Measurements from ENCODE around the gene HPCAL1. TPM values are rescaled to one million over a fixed set of nuclear protein-coding genes. Genes with fewer than 3 reads are reported as not detected.
A peak's percentile ranks its signal among the peaks of the same experiment; 100 is the strongest.

HPCAL1 gene
- total and polyA plus RNA-seq, 9 donors: 18.8 to 51.0 (median 30.1) TPM

DNA sequence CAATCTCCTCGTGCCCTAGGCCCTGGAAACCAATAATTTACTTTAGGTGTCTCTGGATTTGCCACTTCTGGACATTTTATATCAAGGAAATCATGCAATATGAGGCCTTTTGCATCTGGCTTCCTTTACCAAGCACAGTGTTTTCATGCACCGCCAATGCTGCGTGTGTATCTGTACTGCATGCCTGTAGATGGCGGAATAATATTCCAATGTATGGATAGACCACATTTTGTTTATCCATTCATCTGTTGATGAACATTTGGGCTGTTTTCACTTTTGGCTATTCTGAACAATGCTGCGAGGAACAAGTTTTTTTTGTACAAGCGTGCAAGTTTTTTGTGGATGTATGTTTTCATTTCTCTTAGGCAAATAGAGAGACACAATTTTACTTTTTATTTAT, 18.9 kb downstream of the HPCAL1 start:
- Histone ChIP-seq H3K27ac (ENCODE audit: low read length) (no peak overlapping the region), H3K36me3 (ENCODE audit: control insufficient read depth, insufficient read depth, low read length) (no peaks in the 10 kb centered on the region), H3K4me3 (ENCODE audit: low read length) (no peak overlapping the region), H3K4me1 (ENCODE audit: control insufficient read depth, insufficient read depth, low read length) (peaks cover 12% of the 10 kb centered on the region), H3K27me3 (ENCODE audit: control insufficient read depth, insufficient read depth, low read length) (no peaks in the 10 kb centered on the region), H3K9me3 (replicated peaks; ENCODE audit: control insufficient read depth, low read depth, low read length) (peaks cover 2% of the 10 kb centered on the region)
- DNase-seq: no peak
- 100% methylated on average over 1 of the region's 6 CpGs for WGBS (ENCODE audit: insufficient coverage)

- DNase-seq: no peak
- 95% methylated on average over 4 of the region's 4 CpGs for WGBS (ENCODE audit: insufficient coverage)
- Histone ChIP-seq H3K27ac (ENCODE audit: low read length) (no peak overlapping the region), H3K36me3 (ENCODE audit: control insufficient read depth, insufficient read depth, low read length) (no peaks in the 10 kb centered on the region), H3K9me3 (replicated peaks; ENCODE audit: control insufficient read depth, low read depth, low read length) (peaks cover 2% of the 10 kb centered on the region), H3K4me1 (ENCODE audit: control insufficient read depth, insufficient read depth, low read length) (peaks cover 19% of the 10 kb centered on the region), H3K4me3 (ENCODE audit: low read length) (no peak overlapping the region), H3K27me3 (ENCODE audit: control insufficient read depth, insufficient read depth, low read length) (no peaks in the 10 kb centered on the region)
These were observed 19.8 kb downstream of the HPCAL1 start for GRCh38 chr2:10322481-10322880.

- H3K9me3 ChIP-seq (replicated peaks; ENCODE audit: control insufficient read depth, low read depth, low read length): peaks cover 2% of the 10 kb centered on the region
- no peaks in the 10 kb centered on the region for H3K27me3 ChIP-seq (ENCODE audit: control insufficient read depth, insufficient read depth, low read length)
- no peak for DNase-seq
- no peak overlapping the region for H3K27ac ChIP-seq (ENCODE audit: low read length)
- H3K36me3 ChIP-seq (ENCODE audit: control insufficient read depth, insufficient read depth, low read length): no peaks in the 10 kb centered on the region
- 94% methylated on average over 13 of the region's 13 CpGs for WGBS (ENCODE audit: insufficient coverage)
- no peak overlapping the region for H3K4me3 ChIP-seq (ENCODE audit: low read length)
- H3K4me1 ChIP-seq (ENCODE audit: control insufficient read depth, insufficient read depth, low read length): peaks cover 21% of the 10 kb centered on the region
These were observed 20.3 kb downstream of the HPCAL1 start for GRCh38 chr2:10322973-10323372.

DNA sequence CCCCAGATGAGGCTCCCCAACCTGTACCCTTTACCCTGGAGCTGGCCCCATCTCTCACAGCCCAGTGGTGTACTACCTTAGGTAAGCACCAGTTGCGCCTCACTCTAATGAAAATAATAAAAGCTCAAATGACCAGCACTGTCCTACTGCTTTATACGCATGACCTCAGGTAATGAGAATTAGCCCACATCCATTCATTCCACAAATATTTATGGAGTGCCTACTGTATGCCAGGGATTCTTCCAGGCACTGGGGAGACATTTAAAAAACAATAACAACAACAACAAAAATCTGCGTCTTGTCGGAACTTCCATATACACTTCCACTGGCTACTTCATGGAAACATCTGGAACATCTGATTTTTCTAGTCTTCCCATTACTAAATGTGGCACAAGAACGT, 20.8 kb downstream of the HPCAL1 start:
- Histone ChIP-seq H3K4me1 (ENCODE audit: control insufficient read depth, insufficient read depth, low read length) (peaks cover 23% of the 10 kb centered on the region), H3K36me3 (ENCODE audit: control insufficient read depth, insufficient read depth, low read length) (no peaks in the 10 kb centered on the region), H3K27me3 (ENCODE audit: control insufficient read depth, insufficient read depth, low read length) (no peaks in the 10 kb centered on the region), H3K27ac (ENCODE audit: low read length) (no peak overlapping the region), H3K9me3 (replicated peaks; ENCODE audit: control insufficient read depth, low read depth, low read length) (peaks cover 2% of the 10 kb centered on the region), H3K4me3 (ENCODE audit: low read length) (no peak overlapping the region)
- 100% methylated on average over 2 of the region's 5 CpGs for WGBS (ENCODE audit: insufficient coverage)
- DNase-seq: no peak

DNA sequence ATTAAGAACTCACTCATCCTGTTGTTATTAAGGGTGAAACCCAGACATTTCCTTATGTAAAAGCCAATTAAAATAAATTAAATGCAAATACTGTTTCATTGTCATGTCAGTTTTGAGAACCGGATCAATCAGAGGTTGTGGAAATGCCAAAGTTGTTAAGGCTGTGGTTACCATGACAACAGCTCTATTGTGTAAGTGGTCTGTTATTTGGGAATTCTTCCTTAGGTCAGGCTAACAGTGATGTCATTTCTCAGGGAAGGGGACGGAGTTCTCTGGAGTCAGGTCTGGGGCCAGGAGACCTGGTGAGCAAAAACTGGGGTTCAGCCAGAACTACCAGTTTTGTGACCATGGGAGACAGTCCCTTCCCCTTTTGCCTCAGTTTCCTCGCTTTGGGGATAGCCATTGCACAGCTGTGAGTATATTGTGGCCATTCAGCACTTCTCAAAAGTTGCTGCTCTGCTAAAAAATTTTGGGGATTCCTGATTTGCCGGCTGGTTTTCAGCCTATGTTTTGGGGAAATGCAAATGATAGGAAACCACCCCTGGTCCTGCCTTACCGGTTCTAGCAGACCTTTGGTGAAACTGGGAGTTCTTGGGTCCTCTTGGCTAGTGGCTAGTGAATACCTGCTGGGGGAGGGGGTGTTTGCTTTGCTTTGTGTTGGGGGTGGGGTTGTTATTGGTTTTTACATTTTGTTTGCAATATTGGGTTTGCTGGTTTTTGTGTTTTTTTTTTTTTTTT, 21.6 kb downstream of the HPCAL1 start:
- Histone ChIP-seq H3K4me1 (ENCODE audit: control insufficient read depth, insufficient read depth, low read length) (peaks cover 23% of the 10 kb centered on the region), H3K27me3 (ENCODE audit: control insufficient read depth, insufficient read depth, low read length) (no peaks in the 10 kb centered on the region), H3K27ac (ENCODE audit: low read length) (no peak overlapping the region), H3K36me3 (ENCODE audit: control insufficient read depth, insufficient read depth, low read length) (no peaks in the 10 kb centered on the region), H3K4me3 (ENCODE audit: low read length) (no peak overlapping the region), H3K9me3 (replicated peaks; ENCODE audit: control insufficient read depth, low read depth, low read length) (peaks cover 2% of the 10 kb centered on the region)
- 40% methylated on average over 4 of the region's 5 CpGs for WGBS (ENCODE audit: insufficient coverage)
- DNase-seq: peak; percentile 37

DNA sequence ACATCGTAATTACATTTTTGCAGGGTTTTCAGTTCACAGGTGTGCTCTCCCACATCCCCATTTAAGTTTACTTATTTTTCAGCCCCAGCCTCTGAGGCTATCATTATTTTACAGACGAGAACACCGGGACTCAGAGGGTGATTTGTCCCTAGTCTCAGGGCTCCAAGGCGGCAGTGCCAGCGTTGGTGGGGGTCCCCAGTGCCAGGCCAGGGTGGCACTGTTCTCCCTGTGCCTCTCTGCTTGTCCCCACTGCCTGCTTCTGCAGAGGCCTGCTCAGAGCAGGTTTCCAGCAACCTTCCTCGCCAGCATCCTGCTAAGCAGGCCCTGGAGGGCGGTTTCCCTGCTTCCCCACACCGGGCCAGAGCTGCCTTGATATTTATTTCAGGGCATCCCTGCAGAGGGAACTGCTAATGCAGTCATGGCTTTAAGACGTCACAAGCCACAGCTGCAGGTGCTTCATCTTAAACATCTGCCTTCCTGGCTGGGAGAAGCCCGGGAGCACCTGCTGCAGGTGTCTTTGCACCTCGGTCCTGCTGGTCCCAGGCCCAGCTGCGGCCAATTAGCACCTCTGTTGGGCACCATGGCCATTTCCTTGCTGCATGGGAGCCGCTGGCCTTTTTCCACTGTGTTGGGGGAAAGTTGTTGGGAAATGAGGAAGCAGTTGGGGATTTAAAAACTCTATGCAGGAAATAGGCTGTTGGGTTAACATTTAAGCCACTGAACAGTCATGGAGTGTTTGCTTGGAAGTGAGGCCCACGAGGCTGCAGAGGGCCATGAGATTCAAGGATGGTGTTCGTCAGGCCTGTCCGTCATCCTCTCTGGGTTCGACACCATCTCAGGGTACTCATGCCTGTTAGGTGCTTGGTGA, 22.8 kb downstream of the HPCAL1 start:
- Histone ChIP-seq H3K36me3 (ENCODE audit: control insufficient read depth, insufficient read depth, low read length) (no peaks in the 10 kb centered on the region), H3K4me1 (ENCODE audit: control insufficient read depth, insufficient read depth, low read length) (peaks cover 35% of the 10 kb centered on the region), H3K27ac (ENCODE audit: low read length) (no peak overlapping the region), H3K4me3 (ENCODE audit: low read length) (no peak overlapping the region), H3K9me3 (replicated peaks; ENCODE audit: control insufficient read depth, low read depth, low read length) (peaks cover 2% of the 10 kb centered on the region), H3K27me3 (ENCODE audit: control insufficient read depth, insufficient read depth, low read length) (peaks cover 4% of the 10 kb centered on the region)
- WGBS (ENCODE audit: insufficient coverage): 57% methylated on average over 17 of the region's 17 CpGs
- no peak for DNase-seq

DNA sequence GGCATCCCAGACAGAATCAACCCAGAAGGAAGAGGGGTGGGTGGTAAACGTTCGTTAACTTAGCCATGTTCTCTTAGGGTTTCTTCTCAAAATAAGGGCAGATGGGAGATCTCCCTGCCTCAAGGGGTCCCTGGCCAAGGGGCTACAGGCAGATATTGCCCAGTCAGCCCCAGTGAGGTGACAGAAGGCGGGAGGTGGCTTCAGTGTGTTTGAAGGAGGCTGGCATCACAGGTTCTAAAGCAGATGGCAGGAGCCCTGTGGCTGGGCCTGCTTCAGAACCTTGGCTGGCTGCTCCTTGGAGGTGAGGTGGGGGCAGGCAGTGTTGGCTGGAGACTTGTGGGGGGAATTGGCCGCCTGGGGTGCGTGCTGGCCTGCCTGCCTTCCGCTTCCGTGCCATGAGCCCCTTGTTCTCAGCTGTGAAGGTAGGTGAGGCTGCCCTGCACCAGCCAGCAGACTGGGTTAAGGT, 23.5 kb downstream of the HPCAL1 start:
- H3K9me3 ChIP-seq (replicated peaks; ENCODE audit: control insufficient read depth, low read depth, low read length): peaks cover 2% of the 10 kb centered on the region
- 78% methylated on average over 5 of the region's 7 CpGs for WGBS (ENCODE audit: insufficient coverage)
- DNase-seq: no peak
- H3K27ac ChIP-seq (ENCODE audit: low read length): no peak overlapping the region
- peaks cover 42% of the 10 kb centered on the region for H3K4me1 ChIP-seq (ENCODE audit: control insufficient read depth, insufficient read depth, low read length)
- no peak overlapping the region for H3K4me3 ChIP-seq (ENCODE audit: low read length)
- no peaks in the 10 kb centered on the region for H3K36me3 ChIP-seq (ENCODE audit: control insufficient read depth, insufficient read depth, low read length)
- peaks cover 4% of the 10 kb centered on the region for H3K27me3 ChIP-seq (ENCODE audit: control insufficient read depth, insufficient read depth, low read length)

DNA sequence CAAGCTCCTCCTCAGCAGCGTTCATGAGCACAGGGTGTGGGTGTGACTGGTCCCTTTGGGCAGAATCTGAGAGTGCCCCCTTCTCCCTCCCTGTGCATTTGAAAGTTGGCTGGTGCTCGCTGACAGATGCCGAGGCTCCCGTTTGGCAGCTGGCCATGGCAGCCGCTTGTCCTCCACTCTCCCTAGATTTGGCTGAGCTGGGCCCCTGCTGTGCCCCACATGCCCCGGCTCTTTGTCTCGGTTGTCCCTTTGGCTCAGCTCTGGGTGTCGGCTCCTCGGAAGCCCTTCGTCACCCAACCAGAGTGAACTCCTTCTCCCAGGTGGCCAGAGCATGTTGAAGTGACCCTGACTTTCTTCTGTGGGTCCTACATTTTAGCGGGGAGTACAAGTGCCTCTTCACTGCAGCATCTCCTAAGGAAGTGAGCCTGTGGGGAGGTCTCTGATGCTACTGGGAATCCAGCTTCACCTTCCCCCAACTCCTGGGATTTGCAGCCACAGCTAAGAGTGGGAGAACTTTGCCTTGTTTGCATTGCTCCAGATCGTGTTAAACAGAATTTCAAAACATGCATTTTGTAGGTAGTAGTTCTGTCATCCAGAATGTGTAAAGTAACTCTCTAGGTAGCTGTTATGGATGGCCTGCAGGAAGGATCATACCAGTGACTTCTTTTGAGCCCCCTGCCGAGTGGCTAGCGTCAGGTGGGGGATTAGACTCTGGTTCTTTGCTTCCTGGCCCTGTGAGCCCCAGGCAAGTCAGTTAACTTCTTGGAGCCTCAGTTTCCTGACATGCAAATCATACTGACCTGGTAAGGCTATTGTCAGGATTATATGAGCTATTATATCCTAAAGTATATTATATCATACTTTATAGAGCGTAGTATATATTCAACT, 24.2 kb downstream of the HPCAL1 start:
- Histone ChIP-seq H3K27me3 (ENCODE audit: control insufficient read depth, insufficient read depth, low read length) (peaks cover 4% of the 10 kb centered on the region), H3K27ac (ENCODE audit: low read length) (no peak overlapping the region), H3K9me3 (replicated peaks; ENCODE audit: control insufficient read depth, low read depth, low read length) (peaks cover 2% of the 10 kb centered on the region), H3K4me3 (ENCODE audit: low read length) (no peak overlapping the region), H3K4me1 (ENCODE audit: control insufficient read depth, insufficient read depth, low read length) (peaks cover 50% of the 10 kb centered on the region), H3K36me3 (ENCODE audit: control insufficient read depth, insufficient read depth, low read length) (no peaks in the 10 kb centered on the region)
- peak; percentile 74 for DNase-seq
- WGBS (ENCODE audit: insufficient coverage): 57% methylated on average over 10 of the region's 15 CpGs

GRCh38 chr2:10327896-10328669, 25.4 kb downstream of the HPCAL1 start:
- no peak overlapping the region for H3K4me3 ChIP-seq (ENCODE audit: low read length)
- DNase-seq: no peak
- 89% methylated on average over 4 of the region's 7 CpGs for WGBS (ENCODE audit: insufficient coverage)

More at GRCh38 chr2:10327896-10328669, 25.4 kb downstream of the HPCAL1 start:
- Histone ChIP-seq H3K4me1 (ENCODE audit: control insufficient read depth, insufficient read depth, low read length) (peaks cover 59% of the 10 kb centered on the region), H3K27ac (ENCODE audit: low read length) (no peak overlapping the region), H3K27me3 (ENCODE audit: control insufficient read depth, insufficient read depth, low read length) (peaks cover 4% of the 10 kb centered on the region), H3K9me3 (replicated peaks; ENCODE audit: control insufficient read depth, low read depth, low read length) (no peaks in the 10 kb centered on the region), H3K36me3 (ENCODE audit: control insufficient read depth, insufficient read depth, low read length) (no peaks in the 10 kb centered on the region)
